Stimulated activated CD8-positive, alpha-beta memory T cell treated with anti-CD3 and anti-CD28 coated beads, Interleukin-4, amount 100 ng/mL, for 4 hours (primary cell): ENCODE data around the gene TMEM45A.

Experiments used
- DNase-seq, 2 donors: peaks; one replicate each; pipeline ENCODE4 v3.0.0-alpha.2; 2020; ENCODE audit warnings: low read depth in 2 of 2, low spot score in 1 of 2

The TMEM45A gene

GRCh38 chr3:100611221-100611620, 118.8 kb downstream of the TMEM45A start:
- no peak for DNase-seq

DNA sequence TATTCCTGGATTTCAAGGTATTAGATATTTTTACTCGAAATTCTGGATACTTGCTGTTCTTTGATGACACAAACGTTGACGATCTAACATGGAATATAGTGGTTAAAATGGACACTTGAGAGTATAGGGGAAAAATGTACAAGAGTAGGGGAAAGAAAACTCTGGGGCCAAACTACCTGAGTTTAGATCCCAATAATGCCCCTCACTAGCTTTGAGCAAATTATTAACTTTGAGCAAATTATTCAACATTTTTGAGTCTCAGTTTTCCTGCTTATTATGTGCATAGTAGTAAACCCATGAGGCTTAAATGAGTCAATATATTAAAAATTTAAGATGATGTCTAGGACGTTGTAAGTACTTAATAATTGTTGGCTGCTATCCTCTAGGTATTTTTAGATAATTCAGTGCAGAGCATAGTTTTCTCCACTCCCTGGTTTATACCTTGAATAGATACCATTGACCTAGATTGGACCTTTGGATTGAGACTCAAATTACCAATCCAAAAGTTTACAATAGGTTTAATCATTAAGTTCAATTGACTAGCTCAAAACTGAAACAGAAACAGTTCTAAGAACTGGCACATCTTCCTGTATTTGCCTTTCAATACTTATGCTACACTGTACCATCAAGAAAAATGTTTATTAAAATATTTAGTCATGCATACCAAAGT, 121.4 kb downstream of the TMEM45A start:
- DNase-seq, result no peak

- no peak for DNase-seq
Measured at GRCh38 chr3:100614941-100615340, 122.5 kb downstream of the TMEM45A start.

DNA sequence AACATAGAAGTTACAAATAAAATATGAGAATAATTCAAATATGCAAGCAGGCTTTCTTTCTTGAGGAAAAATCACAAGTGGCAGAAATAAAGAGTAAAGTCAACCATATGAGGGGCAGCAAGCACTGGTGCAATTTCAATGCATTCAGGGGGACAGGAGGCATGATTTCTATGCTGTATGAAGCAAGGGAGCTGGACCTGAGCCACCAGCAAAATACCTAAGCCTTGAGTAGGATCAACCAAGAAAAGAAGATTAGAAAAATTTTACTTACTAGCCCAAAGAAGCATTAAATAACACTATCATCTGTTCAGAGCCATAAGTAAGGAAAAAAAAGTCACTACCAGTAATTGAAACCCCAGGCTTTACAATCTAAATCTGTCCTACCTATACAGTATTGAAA, 123.3 kb downstream of the TMEM45A start:
- DNase-seq, result no peak

- DNase-seq, result no peak
Measured at GRCh38 chr3:100621251-100621650, 128.8 kb downstream of the TMEM45A start.
